Nephron progenitor cell (in vitro differentiated cells): ENCODE results near the gene LRRTM2.

ENCODE experiments used
- DNase-seq: peaks from one replicate; pipeline ENCODE4 v3.0.0; 2021
- H3K27ac Mint-ChIP-seq: 2 replicates; pipeline ENCODE4 v1.8.0; 2021; ENCODE audit warnings: mild to moderate bottlenecking, moderate library complexity, mixed read lengths
- H3K27me3 Mint-ChIP-seq: 2 replicates; pipeline ENCODE4 v1.8.0; 2021; ENCODE audit warnings: mild to moderate bottlenecking, low read depth, mixed read lengths; ENCODE audit not compliant: poor library complexity
- H3K36me3 Mint-ChIP-seq: 2 replicates; pipeline ENCODE4 v1.8.0; 2021; ENCODE audit warnings: low read depth, mixed read lengths
- H3K4me1 Mint-ChIP-seq: 2 replicates; pipeline ENCODE4 v1.8.0; 2021; ENCODE audit warnings: mixed read lengths
- H3K4me3 Mint-ChIP-seq: 2 replicates; pipeline ENCODE4 v1.8.0; 2021; ENCODE audit warnings: mild to moderate bottlenecking, moderate library complexity, mixed read lengths
- H3K9me3 Mint-ChIP-seq: 2 replicates; pipeline ENCODE4 v1.8.0; 2021; ENCODE audit warnings: mild to moderate bottlenecking, moderate library complexity, mixed read lengths
- TF ChIP-seq, protein P1 (sequence below): fragments of 200-600 bp; sonication (generic); IDR thresholded peaks from 2 replicates; pipeline ENCODE4 v1.5.0; 2021; ENCODE audit warnings: antibody characterized with exemption

The LRRTM2 gene

DNA sequence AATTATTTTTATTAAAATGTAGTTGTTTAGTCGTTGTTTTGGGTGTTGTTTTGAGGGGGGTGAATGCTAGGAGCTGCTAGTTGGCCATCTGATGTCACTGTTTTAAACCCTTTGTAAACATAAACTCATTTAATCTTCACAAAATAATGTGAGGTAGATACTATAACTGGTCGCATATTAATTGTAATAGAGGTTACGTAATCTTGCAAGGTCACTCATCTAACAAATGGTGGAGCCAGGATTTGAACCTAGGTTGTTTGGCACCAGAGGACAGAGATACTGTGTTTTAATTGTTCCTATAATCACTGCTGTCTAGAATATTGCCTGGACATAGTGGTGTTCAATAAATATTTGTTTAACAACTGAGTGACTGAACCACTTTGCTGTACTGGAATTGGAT is 54.4 kb downstream of the LRRTM2 start:
- TF ChIP-seq, protein P1, sequence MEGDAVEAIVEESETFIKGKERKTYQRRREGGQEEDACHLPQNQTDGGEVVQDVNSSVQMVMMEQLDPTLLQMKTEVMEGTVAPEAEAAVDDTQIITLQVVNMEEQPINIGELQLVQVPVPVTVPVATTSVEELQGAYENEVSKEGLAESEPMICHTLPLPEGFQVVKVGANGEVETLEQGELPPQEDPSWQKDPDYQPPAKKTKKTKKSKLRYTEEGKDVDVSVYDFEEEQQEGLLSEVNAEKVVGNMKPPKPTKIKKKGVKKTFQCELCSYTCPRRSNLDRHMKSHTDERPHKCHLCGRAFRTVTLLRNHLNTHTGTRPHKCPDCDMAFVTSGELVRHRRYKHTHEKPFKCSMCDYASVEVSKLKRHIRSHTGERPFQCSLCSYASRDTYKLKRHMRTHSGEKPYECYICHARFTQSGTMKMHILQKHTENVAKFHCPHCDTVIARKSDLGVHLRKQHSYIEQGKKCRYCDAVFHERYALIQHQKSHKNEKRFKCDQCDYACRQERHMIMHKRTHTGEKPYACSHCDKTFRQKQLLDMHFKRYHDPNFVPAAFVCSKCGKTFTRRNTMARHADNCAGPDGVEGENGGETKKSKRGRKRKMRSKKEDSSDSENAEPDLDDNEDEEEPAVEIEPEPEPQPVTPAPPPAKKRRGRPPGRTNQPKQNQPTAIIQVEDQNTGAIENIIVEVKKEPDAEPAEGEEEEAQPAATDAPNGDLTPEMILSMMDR = no peak
- Mint-ChIP-seq H3K4me1 (peaks cover 11% of the 10 kb centered on the region), H3K36me3 (peaks cover 48% of the 10 kb centered on the region), H3K4me3 (no peak overlapping the region), H3K9me3 (peaks cover 4% of the 10 kb centered on the region), H3K27ac (peak overlapping the region; percentile 80), H3K27me3 (no peaks in the 10 kb centered on the region)
- DNase-seq = no peak

- Mint-ChIP-seq H3K27me3 (no peaks in the 10 kb centered on the region), H3K4me3 (no peak overlapping the region), H3K9me3 (peaks cover 4% of the 10 kb centered on the region), H3K27ac (no peak overlapping the region), H3K36me3 (peaks cover 63% of the 10 kb centered on the region), H3K4me1 (peaks cover 10% of the 10 kb centered on the region)
- TF ChIP-seq, protein P1 = no peak
- no peak for DNase-seq
These were observed 56.1 kb downstream of the LRRTM2 start for GRCh38 chr5:138819081-138819480.
